GM10248 (cell line): ENCODE data around the gene OPRD1.

Experiments
- CTCF ChIA-PET: fragments of 300-600 bp; sonication (Branson Sonifier 250); formaldehyde crosslinking; extraction: SDS; loops from one replicate; lab custom pipeline; 2021; ENCODE audit warnings: antibody characterized with exemption; lab: Yijun Ruan, JAX
- POLR2A ChIA-PET: fragments of 350-650 bp; sonication (Branson Sonifier 250); formaldehyde crosslinking; extraction: SDS; loops from one replicate; lab custom pipeline; 2020; ENCODE audit warnings: antibody characterized with exemption; lab: Yijun Ruan, JAX
- DNase-seq: peaks from one replicate; pipeline ENCODE4 v3.0.0; 2012; ENCODE audit errors: extremely low spot score
- CTCF ChIP-seq: IDR thresholded peaks from 2 replicates; pipeline ENCODE4 v1.5.1; 2012; ENCODE audit warnings: mild to moderate bottlenecking, low read depth; ENCODE audit errors: extremely low read depth, missing control alignments, control extremely low read depth

The OPRD1 gene

DNA sequence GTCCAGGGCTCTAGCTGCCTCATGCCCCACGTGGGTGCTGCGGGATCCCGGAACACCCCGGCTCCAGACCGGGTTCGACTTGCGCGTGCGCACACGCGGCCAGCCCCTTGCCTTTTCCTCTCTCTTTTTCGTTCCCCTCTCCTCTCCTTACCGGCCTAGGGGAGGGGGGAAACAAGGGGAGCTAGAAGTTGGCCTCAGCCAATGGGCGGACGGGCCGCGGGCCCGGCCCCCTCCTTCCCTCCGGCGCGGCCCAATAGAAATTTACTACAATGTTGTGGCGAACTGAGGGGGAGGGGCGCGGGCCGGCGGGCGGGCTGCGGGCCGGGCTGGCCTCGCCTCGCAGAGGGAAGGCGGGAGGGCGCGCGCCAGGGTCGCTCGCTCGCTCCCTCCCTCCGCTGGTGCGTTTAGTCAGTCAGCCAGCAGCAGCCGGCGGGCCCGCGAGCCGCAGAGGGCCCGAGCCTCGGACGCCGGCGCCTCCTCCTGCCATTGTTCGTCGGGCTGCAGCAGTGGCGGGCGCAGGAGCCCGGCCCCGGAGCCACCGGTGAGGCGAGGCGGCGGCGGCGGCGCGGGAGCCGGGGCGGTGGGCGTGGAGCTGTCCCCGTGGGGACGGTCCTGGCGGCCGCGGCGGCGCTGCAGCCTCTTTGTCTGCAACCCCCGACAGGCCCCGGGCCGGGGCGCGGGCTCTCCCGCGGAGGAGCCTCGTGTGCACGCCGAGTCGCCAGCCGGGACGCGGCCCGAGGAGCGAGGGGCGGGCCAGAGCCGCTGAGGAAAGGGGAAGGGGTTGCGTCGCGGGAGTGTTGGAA lies 102.5 kb downstream of the OPRD1 start, which contains the start of gene EPB41:
Gene EPB41 (plus strand): TSS at position 342 of the 803 bp plus-strand sequence. CDS start 72,869 bp downstream, outside the sequence.
- TF ChIP-seq CTCF: no peak
- ChIA-PET POLR2A (interaction anchor here (1.0 kb wide), 1 partner anchor 333 kb away, joined by 3 read pairs; no protein-coding TSS in a partner anchor), CTCF (interaction anchor here (1.5 to 3.6 kb wide), 5 partner anchors 10 to 119 kb away, joined by 7 to 16 read pairs (median 12); no protein-coding TSS in a partner anchor)
- peak; percentile 96 for DNase-seq

GRCh38 chr1:28915031-28915895 lies 103.3 kb downstream of the OPRD1 start:
- POLR2A ChIA-PET: no interaction called here
- TF ChIP-seq CTCF: no peak
- CTCF ChIA-PET: interaction anchor here (1.5 to 3.6 kb wide), 4 partner anchors 10 to 33 kb away, joined by 7 to 16 read pairs (median 11); no protein-coding TSS in a partner anchor
- no peak for DNase-seq

- POLR2A ChIA-PET: no interaction called here
- DNase-seq: no peak
- CTCF ChIA-PET: interaction anchor here (1.3 kb wide), 1 partner anchor 56 kb away, joined by 3 read pairs; no protein-coding TSS in a partner anchor
- no peak for TF ChIP-seq CTCF
Measured at GRCh38 chr1:28917757-28918118, 105.8 kb downstream of the OPRD1 start.
